Erythroblast (primary cell): ENCODE data around the gene SIGLEC14.
"Not testable (repeated sequence)": the region's sequence is repeated elsewhere in the genome, so short reads cannot be mapped to it uniquely, and the experiment has no call there.

Experiments used
- GATA1 ChIP-seq: IDR thresholded peaks from 2 replicates; pipeline ENCODE4 v1.6.1; 2011; ENCODE audit warnings: low read depth, mild to moderate bottlenecking, control low read depth, low read length, moderate library complexity
- POLR2A ChIP-seq: IDR thresholded peaks from 2 replicates; pipeline ENCODE4 v1.6.1; 2011; ENCODE audit warnings: mild to moderate bottlenecking, low read length

DNA sequence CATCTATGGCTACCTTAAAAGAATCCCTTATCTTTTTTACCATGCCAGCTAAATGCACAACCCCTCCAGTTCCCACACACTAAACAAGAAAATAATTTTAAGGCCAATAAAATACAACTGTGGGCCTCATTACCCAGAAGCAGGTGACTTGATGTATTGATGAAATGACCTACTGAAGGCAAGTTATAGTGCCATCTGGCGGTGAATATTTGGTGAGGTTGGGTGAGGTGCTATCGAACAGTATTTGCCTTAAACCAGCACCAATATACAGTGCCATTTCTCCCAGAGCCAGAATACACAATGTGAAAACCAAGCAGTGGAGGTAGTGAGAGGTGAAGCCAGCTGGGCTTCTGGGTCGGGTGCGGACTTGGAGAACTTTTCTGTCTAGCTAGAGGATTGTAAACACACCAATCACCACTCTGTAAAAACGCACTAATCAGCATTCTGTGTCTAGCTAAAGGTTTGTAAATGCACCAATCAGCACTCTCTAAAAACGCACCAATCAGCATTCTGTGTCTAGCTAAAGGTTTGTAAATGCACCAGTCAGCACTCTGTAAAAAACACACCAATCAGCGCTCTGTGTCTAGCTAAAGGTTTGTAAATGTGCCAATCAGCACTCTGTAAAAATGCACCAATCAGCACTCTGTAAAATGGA, 29.4 kb upstream of the SIGLEC14 start:
- not testable (repeated sequence) for TF ChIP-seq POLR2A, GATA1
